HEK293 (cell line): ENCODE measurements around the gene FTL.

Experiments used
- GLI4 ChIP-seq: fragments of 450-650 bp; formaldehyde crosslinking; IDR thresholded peaks from 2 replicates; pipeline ENCODE4 v1.5.1; 2016; ENCODE audit warnings: missing biosample characterization, missing genetic modification characterization
- KLF1 ChIP-seq: fragments of 450-650 bp; formaldehyde crosslinking; IDR thresholded peaks from 2 replicates; pipeline ENCODE4 v1.5.1; 2016; ENCODE audit warnings: missing biosample characterization, missing genetic modification characterization
- KLF16 ChIP-seq: fragments of 450-650 bp; formaldehyde crosslinking; IDR thresholded peaks from 2 replicates; pipeline ENCODE4 v1.5.1; 2017; ENCODE audit warnings: missing biosample characterization, missing genetic modification characterization
- PRDM1 ChIP-seq: fragments of 450-650 bp; formaldehyde crosslinking; IDR thresholded peaks from 2 replicates; pipeline ENCODE4; 2016; ENCODE audit warnings: missing biosample characterization, missing genetic modification characterization
- SP3 ChIP-seq: fragments of 450-650 bp; formaldehyde crosslinking; IDR thresholded peaks from 2 replicates; pipeline ENCODE4 v1.5.1; 2016; ENCODE audit warnings: missing biosample characterization, missing genetic modification characterization
- ZFP37 ChIP-seq: fragments of 450-650 bp; formaldehyde crosslinking; IDR thresholded peaks from 2 replicates; pipeline ENCODE4 v1.5.1; 2016; ENCODE audit warnings: missing biosample characterization, missing genetic modification characterization
- ZNF121 ChIP-seq: fragments of 450-650 bp; formaldehyde crosslinking; IDR thresholded peaks from 2 replicates; pipeline ENCODE4 v1.5.1; 2016; ENCODE audit warnings: missing biosample characterization, missing genetic modification characterization
- ZNF23 ChIP-seq: fragments of 450-650 bp; formaldehyde crosslinking; IDR thresholded peaks from 2 replicates; pipeline ENCODE4 v1.5.1; 2016; ENCODE audit warnings: missing biosample characterization, missing genetic modification characterization, borderline replicate concordance
- ZNF239 ChIP-seq: fragments of 450-650 bp; formaldehyde crosslinking; IDR thresholded peaks from 2 replicates; pipeline ENCODE4 v1.5.1; 2016; ENCODE audit warnings: missing biosample characterization, missing genetic modification characterization
- ZNF280D ChIP-seq: fragments of 450-650 bp; formaldehyde crosslinking; IDR thresholded peaks from 2 replicates; pipeline ENCODE4 v1.5.1; 2016; ENCODE audit warnings: missing biosample characterization, missing genetic modification characterization
- ZNF391 ChIP-seq: fragments of 450-650 bp; formaldehyde crosslinking; IDR thresholded peaks from 2 replicates; pipeline ENCODE4 v1.5.1; 2016; ENCODE audit warnings: low read depth, missing biosample characterization, missing genetic modification characterization, borderline replicate concordance
- ZNF501 ChIP-seq: fragments of 450-650 bp; formaldehyde crosslinking; IDR thresholded peaks from 2 replicates; pipeline ENCODE4 v1.5.1; 2016; ENCODE audit warnings: missing biosample characterization, missing genetic modification characterization
- ZNF518A ChIP-seq: fragments of 450-650 bp; formaldehyde crosslinking; conservative IDR thresholded peaks from 2 replicates; pipeline ENCODE4 v1.5.1; 2016; ENCODE audit warnings: low read depth, missing biosample characterization, missing genetic modification characterization
- ZNF561 ChIP-seq: fragments of 450-650 bp; IDR thresholded peaks from 2 replicates; pipeline ENCODE4 v1.5.1; 2018; ENCODE audit warnings: missing biosample characterization, missing genetic modification characterization, borderline replicate concordance
- ZNF654 ChIP-seq: fragments of 450-650 bp; formaldehyde crosslinking; IDR thresholded peaks from 2 replicates; pipeline ENCODE4 v1.5.1; 2016; ENCODE audit warnings: low read depth, missing biosample characterization, missing genetic modification characterization
- ZNF660 ChIP-seq: fragments of 450-650 bp; IDR thresholded peaks from 2 replicates; pipeline ENCODE4 v1.5.1; 2018; ENCODE audit warnings: missing biosample characterization, mild to moderate bottlenecking, missing genetic modification characterization
- ZNF777 ChIP-seq: fragments of 450-650 bp; formaldehyde crosslinking; IDR thresholded peaks from 2 replicates; pipeline ENCODE4 v1.5.1; 2017; ENCODE audit warnings: missing biosample characterization, missing genetic modification characterization, borderline replicate concordance
- ZNF837 ChIP-seq: fragments of 450-650 bp; formaldehyde crosslinking; IDR thresholded peaks from 2 replicates; pipeline ENCODE4 v1.5.1; 2016; ENCODE audit warnings: missing biosample characterization, missing genetic modification characterization
- ZSCAN4 ChIP-seq: fragments of 450-650 bp; formaldehyde crosslinking; IDR thresholded peaks from 2 replicates; pipeline ENCODE4 v1.5.1; 2017; ENCODE audit warnings: missing biosample characterization, missing genetic modification characterization
- TF ChIP-seq, protein P1 (sequence below): fragments of 450-650 bp; formaldehyde crosslinking; optimal IDR thresholded peaks from 2 replicates; pipeline ENCODE3; 2016; ENCODE audit warnings: missing biosample characterization, mild to moderate bottlenecking, missing genetic modification characterization

Gene FTL

DNA sequence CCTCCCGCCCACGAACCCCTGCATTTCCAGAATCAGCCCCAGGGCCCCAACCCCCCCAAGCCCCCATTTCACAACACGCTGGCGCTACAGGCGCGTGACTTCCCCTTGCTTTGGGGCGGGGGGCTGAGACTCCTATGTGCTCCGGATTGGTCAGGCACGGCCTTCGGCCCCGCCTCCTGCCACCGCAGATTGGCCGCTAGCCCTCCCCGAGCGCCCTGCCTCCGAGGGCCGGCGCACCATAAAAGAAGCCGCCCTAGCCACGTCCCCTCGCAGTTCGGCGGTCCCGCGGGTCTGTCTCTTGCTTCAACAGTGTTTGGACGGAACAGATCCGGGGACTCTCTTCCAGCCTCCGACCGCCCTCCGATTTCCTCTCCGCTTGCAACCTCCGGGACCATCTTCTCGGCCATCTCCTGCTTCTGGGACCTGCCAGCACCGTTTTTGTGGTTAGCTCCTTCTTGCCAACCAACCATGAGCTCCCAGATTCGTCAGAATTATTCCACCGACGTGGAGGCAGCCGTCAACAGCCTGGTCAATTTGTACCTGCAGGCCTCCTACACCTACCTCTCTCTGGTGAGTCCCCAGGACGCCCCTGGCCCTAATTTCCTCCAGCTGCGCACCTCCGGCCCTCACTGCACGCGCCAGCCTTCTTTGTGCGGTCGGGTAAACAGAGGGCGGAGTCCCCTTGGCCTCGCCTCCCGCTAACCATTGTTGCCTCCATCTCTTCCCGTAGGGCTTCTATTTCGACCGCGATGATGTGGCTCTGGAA is at the start of gene FTL (continued):
- TF ChIP-seq, protein P1, sequence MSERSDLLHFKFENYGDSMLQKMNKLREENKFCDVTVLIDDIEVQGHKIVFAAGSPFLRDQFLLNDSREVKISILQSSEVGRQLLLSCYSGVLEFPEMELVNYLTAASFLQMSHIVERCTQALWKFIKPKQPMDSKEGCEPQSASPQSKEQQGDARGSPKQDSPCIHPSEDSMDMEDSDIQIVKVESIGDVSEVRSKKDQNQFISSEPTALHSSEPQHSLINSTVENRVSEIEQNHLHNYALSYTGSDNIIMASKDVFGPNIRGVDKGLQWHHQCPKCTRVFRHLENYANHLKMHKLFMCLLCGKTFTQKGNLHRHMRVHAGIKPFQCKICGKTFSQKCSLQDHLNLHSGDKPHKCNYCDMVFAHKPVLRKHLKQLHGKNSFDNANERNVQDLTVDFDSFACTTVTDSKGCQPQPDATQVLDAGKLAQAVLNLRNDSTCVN (tag by site-specific recombination), result peak; percentile 56
- TF ChIP-seq ZNF777 (tag by site-specific recombination) (peak; percentile 77), ZNF518A (no peak), ZNF239 (tag by site-specific recombination) (peak; percentile 44; the same call in 1 of the 2 replicates), PRDM1 (tag by site-specific recombination) (no peak), ZNF501 (tag by site-specific recombination) (peak; percentile 93; the same call in 1 of the 2 replicates), ZNF660 (peak; percentile 84), ZNF280D (tag by site-specific recombination) (0 out of 2 replicates have a peak, but pooled peaks have one; percentile 11), ZNF837 (tag by site-specific recombination) (0 out of 2 replicates have a peak, but pooled peaks have one; percentile 81), ZNF561 (tag by site-specific recombination) (peak; percentile 24; the same call in 1 of the 2 replicates), ZNF23 (tag by site-specific recombination) (peak; percentile 51), ZSCAN4 (tag by site-specific recombination) (peak; percentile 51; the same call in 1 of the 2 replicates), ZFP37 (peak; percentile 93; the same call in 1 of the 2 replicates), SP3 (tag by site-specific recombination) (peak; percentile 78), ZNF121 (tag by site-specific recombination) (peak; percentile 70; the same call in 1 of the 2 replicates), ZNF391 (tag by site-specific recombination) (peak; percentile 92; the same call in 1 of the 2 replicates), GLI4 (tag by site-specific recombination) (peak; percentile 90), KLF16 (tag by site-specific recombination) (peak; percentile 89; the same call in 1 of the 2 replicates), KLF1 (peak; percentile 25), ZNF654 (tag by site-specific recombination) (no peak)
- TF ChIP-seq, all 188 proteins: peak for 54
